NCI-H446 (cell line): Measurements from ENCODE around the gene HIP1.
"Not testable (repeated sequence)": the region's sequence is repeated elsewhere in the genome, so short reads cannot be mapped to it uniquely, and the experiment has no call there.

Experiments
- DNase-seq, 2 experiments: peaks; one replicate each; lab custom pipeline; 2025; lab: John Stamatoyannopoulos, UW

HIP1 gene

GRCh38 chr7:75738975-75739795 is 444 bp upstream of the HIP1 start:
- DNase-seq = peak; percentile 62 to 93

- DNase-seq = no peak
Measured at GRCh38 chr7:75737856-75738603, 711 bp downstream of the HIP1 start.

DNA sequence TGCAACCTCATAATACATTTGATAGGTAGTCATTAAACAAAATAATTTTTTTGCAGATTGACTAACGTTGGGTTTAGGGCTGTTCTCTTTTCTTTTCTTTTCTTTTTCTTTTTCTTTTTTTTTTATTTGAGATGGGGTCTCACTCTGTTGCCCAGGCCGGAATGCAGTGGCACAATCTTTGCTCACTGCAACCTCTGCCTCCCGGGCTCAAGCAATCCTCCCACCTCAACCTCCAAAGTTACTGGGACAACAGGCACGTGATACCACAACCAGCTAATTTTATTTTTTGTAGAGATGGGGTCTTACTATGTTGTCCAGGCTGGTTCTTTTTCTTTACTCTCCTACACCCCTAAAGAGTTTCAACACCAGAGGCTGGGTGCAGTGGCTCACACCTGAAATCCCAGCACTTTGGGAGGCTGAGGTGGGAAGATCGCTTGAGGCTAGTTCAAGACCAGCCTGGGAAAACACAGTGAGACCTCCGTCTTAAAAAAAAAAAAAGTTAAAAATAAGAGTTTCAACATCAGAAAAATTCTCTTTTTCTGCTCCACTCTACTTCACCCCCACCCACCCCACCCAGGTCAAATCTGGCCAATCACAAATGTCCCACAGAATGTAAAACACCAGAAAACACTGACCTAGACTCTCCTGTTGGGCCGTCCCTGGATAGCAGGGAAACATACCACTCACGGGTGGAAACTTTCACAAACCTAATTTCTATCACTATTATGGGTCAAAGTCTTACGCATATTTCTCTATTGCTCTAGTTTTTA is 3.0 kb downstream of the HIP1 start:
- DNase-seq = no peak

- DNase-seq = no peak
Measured at GRCh38 chr7:75734586-75735458, 3.9 kb downstream of the HIP1 start.

DNA sequence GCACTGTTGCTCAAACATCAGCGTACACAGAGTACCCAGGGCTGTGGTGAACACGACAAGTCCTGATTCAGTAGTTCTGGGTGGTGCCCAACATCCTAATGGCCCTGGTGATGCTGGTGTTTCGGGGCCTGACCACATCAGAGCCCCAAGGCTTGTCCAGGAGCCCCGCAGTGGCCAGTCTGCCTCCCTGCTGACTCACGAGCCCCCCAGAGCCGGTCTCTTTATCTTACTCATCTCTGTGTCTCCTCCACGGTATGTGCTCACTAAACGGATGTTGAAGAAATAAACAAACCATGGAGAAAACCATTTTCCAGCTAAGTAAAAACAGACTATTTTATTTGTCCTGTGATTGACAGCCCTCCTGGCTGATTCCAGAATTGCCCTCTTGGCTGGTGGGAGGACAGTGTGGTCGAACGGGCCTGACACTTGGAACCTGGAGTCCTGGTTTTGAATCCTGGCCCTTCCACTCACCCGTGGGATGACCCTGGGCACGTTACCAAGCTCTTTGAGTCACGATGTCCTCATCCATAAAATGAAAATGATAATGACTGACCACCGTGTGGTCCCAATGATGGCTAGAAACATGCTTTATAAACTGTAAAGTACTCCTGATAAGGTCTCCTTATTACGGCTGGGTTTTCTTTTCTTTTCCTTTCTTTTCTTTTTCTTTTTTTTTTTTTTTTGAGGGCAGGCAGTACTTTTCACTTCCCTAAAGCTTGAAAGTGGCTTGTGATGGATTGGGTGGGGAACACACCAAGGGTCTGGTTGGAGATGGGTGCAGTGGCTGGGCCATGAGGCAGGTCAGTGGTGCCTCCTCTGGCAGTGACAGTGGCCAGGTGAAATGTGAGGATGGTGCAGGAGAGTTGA is 5.7 kb downstream of the HIP1 start:
- no peak for DNase-seq

- no peak for DNase-seq
Measured at GRCh38 chr7:75732016-75732521, 6.7 kb downstream of the HIP1 start.

DNA sequence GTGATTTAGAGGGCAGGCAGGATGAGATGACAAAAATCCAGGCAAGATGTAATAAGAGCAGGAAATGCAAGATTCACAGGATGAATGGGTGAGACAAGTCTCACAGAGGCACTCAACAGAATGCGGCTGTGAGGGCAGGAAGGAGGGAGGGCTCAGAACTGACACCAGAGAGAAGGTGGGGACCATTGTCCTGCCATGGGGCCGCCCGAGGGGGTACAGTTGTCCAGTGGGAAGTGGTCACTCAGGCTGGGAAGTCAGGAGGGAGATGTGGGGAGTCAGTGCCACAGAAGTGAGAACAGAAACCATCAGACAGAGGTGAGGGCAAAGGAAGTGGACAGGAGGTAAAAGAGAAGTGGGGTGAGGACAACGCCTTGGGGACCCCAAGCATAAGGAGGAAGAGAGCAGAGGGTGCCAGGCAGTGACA is 8.9 kb downstream of the HIP1 start:
- DNase-seq = no peak

- no peak for DNase-seq
Measured at GRCh38 chr7:75727881-75728593, 10.7 kb downstream of the HIP1 start.

GRCh38 chr7:75727351-75727750 is 11.4 kb downstream of the HIP1 start:
- not testable (repeated sequence) for DNase-seq

- no peak for DNase-seq
Measured at GRCh38 chr7:75725306-75725705, 13.4 kb downstream of the HIP1 start.

DNA sequence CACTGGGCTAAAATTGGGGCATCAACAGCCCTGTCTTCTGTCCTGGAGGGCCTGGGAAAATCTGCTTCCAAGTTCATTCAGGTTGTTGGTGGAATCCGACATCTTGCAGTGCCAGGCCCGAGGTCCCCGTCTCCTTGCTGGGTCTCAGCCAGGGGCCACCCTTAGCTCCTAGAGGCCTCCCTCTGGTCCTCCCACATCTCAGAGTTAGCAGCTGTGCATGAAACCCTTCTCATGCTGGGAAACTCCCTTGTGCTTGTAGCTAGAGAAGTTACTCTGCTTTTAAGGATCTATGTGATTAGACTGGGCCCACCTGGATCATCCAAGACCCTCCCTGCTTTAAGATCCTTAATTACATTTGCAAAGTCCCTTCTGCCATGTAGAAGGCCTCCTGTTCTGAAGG is 15.3 kb downstream of the HIP1 start:
- no peak for DNase-seq

- DNase-seq = no peak
Measured at GRCh38 chr7:75722373-75722772, 16.4 kb downstream of the HIP1 start.

- not testable (repeated sequence) for DNase-seq
Measured at GRCh38 chr7:75721922-75722321, 16.8 kb downstream of the HIP1 start.

- DNase-seq = no peak
Measured at GRCh38 chr7:75721426-75721825, 17.3 kb downstream of the HIP1 start.

DNA sequence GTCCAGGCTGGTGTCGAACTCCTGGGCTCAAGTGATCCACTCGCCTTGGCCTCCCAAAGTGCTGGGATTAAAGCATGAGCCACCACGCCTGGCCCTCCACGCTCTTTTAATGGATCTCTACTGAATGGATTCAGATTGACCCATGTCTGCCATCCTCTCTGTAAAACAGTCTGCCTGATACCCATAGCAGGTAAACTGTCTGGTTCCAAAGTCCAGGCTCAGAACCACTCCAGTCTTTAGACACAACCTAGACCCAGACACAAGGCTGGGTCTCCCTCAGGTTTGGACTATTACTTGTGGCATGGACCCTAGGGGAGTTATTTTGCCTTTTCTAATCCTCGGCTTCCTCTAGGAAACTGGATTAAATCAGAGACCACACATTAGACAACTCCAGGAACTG is 19.1 kb downstream of the HIP1 start:
- no peak for DNase-seq

DNA sequence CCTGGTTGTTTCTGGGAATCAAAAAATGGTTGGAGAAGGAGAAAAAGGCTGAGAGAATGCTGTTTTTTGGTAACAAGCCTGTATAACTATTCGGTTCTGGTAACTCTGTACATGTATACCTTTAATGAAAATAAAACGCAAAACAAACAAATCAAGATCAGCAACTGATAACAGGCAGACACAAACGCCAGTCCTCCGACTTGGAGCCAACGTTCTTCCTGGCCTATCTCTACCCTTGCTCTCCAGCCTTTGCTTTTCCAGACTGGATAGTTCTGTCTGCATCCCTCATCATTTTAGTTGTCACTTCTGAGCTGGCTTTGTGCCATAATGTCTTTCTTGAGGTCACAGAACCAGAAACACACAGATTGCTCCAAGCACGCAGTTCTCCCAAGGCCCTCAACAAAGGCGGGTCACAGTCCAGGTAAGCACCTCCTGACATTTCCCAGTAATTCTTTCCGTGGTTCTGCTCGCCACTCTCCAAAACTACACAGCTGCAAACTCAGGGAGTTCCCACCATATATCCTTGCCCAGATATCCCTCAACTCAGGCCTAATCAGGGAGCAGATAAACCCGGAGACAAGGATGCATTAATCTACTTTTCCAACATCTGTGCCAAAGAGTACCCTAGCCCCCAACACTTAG is 20.2 kb downstream of the HIP1 start:
- DNase-seq = no peak

DNA sequence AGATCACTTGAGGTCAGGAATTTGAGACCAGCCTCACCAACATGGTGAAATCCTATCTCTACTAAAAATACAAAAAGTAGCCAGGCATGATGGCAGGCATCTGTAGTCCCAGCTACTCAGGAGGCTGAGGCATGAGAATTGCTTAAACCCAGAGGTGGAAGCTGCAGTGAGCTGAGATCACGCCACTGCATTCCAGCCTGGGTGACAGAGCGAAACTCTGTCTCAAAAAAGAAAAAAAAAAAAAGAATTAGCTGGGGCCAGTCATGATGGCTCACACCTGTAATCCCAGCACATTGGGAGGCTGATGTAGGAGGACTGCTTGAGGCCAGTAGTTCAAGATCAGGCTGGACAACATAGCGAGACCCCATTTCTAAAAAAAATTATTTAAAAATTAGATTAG is 21.0 kb downstream of the HIP1 start:
- DNase-seq = not testable (repeated sequence)

DNA sequence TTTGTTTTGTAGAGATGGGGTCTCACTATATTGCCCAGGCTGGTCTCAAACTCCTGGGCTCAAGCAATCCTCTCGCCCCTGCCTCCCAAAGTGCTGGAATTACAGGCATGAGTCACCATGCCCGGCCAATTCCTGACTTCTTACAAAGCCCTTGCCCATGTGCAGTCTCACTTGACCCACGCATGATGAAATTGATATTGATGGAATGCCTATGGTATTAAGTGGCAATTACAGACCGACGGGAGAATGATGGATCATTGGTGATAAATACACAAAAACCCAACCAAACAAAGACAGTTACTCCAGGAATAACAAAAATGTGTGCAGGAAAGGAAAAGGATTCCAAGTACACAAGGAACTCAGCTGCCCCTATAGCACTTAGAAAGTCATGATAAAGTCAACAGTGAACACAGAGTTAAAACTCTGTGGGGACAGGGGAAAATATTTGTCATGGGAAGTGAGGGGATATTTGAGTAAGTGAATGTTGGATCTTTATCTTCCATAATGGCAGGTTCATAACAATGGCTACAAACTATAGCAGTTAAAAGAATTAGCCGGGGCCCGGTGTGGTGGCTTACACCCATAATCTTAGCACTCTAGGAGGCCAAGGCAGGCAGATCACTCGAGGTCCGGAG is 21.6 kb downstream of the HIP1 start:
- no peak for DNase-seq

DNA sequence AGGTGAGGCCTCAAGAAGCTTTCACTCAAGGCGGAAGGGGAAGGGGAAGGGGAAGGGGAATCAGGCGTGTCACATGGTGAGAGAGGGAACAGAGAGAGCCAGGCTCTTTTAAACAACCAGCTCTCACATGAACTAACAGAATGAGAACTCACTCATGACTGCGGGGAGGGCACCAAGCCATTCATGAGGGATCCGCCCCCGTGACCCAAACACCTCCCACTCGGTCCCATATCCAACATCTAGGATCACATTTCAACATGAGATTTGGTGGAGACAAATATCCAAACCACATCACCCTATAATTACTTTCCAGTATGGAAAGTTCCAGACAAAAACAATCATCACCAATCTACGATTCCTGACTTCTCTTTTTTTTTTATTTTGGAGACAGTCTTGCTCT is 22.9 kb downstream of the HIP1 start:
- DNase-seq = no peak
